K562 (cell line): Measurements from ENCODE around the gene METAP1. TPM values are rescaled to one million over a fixed set of nuclear protein-coding genes. Genes with fewer than 3 reads are reported as not detected.

ENCODE experiments used
- ATAC-seq: fragments of 200-7000 bp; cut with Tn5 transposase; 3 replicates; pipeline ENCODE4 v1.9.1; 2020; ENCODE audit warnings: moderate library complexity
- BruUV-seq: library from RNA; stranded (reverse); fragments of 400-500 nt; replicated peaks from 2 replicates; lab custom pipeline; 2021; lab: Mats Ljungman, UMichigan
- CTCF ChIA-PET: fragments of 300-600 bp; formaldehyde crosslinking; extraction: SDS; loops from one replicate; lab custom pipeline; 2021; ENCODE audit warnings: low intra/inter-chr PET ratio; lab: Yijun Ruan, JAX
- POLR2A ChIA-PET: fragments of 300-600, 350-650 bp; sonication (Branson Sonifier 250); formaldehyde crosslinking; extraction: SDS; loops from one replicate; lab custom pipeline; 2021; ENCODE audit warnings: antibody characterized with exemption, inconsistent platforms; lab: Yijun Ruan, JAX
- DNase-seq, 4 experiments: peaks; one replicate each; pipeline versions ENCODE4 v3.0.0 to v3.0.0-alpha.2; 2011 to 2018; ENCODE audit warnings: low spot score in 3 of 4, mixed read lengths in 3 of 4; ENCODE audit errors: extremely low read depth in 1 of 4
- FAIRE-seq: peaks from 2 replicates; lab custom pipeline; 2011; peaks lifted over from hg19 to GRCh38; lab: Jason Lieb, UNC
- H2AFZ ChIP-seq: 2 replicates; pipeline ENCODE4 v1.6.0; 2011; ENCODE audit warnings: low read depth, low read length, control low read depth, inconsistent platforms
- H3K27ac ChIP-seq: fragments of 200-600 bp; 3 replicates; pipeline ENCODE4 v1.8.0; 2011; ENCODE audit warnings: low read depth, mild to moderate bottlenecking, control low read depth, inconsistent platforms, low read length, moderate library complexity, mixed read lengths; ENCODE audit errors: extremely low read depth
- H3K27me3 ChIP-seq, 2 experiments: fragments of 300-600 bp in 1 of 2; 2 replicates in 1 of 2; 3 replicates in 1 of 2; pipeline versions ENCODE4 v1.6.0 to v1.8.0; 2011; ENCODE audit warnings: inconsistent platforms in 2 of 2, low read length in 2 of 2, mild to moderate bottlenecking in 1 of 2, mixed read lengths in 1 of 2, moderate library complexity in 1 of 2; ENCODE audit not compliant: control insufficient read depth in 2 of 2, insufficient read depth in 2 of 2
- H3K36me3 ChIP-seq: fragments of 300-600 bp; 3 replicates; pipeline ENCODE4 v1.8.0; 2011; ENCODE audit warnings: mild to moderate bottlenecking, low read length, inconsistent platforms; ENCODE audit not compliant: control insufficient read depth, insufficient read depth
- H3K4me1 ChIP-seq, 2 experiments: fragments of 200-600 bp in 1 of 2; replicated peaks in 1 of 2; 2 replicates in 1 of 2; 3 replicates in 1 of 2; pipeline versions ENCODE4 v1.5.1 to v1.8.0; 2011; ENCODE audit warnings: inconsistent platforms in 2 of 2, low read length in 2 of 2, mild to moderate bottlenecking in 1 of 2, mixed read lengths in 1 of 2, moderate library complexity in 1 of 2; ENCODE audit not compliant: control insufficient read depth in 2 of 2, insufficient read depth in 2 of 2
- H3K4me2 ChIP-seq: 2 replicates; pipeline ENCODE4 v1.6.1; 2011; ENCODE audit warnings: low read length, control low read depth, inconsistent platforms, mixed read lengths; ENCODE audit not compliant: insufficient read depth
- H3K4me3 ChIP-seq: fragments of 200-600 bp; sonication (generic), shearing (Covaris generic); 2 replicates; pipeline ENCODE4 v1.5.1; 2016; ENCODE audit warnings: control low read depth, inconsistent platforms
- H3K79me2 ChIP-seq: fragments of 200-600 bp; 3 replicates; pipeline ENCODE4 v1.8.0; 2011; ENCODE audit warnings: low read length, inconsistent platforms; ENCODE audit not compliant: control insufficient read depth, insufficient read depth
- H3K9ac ChIP-seq, 2 experiments: 2 replicates each; pipeline versions ENCODE4 v1.6.0 to v1.6.1; 2011; ENCODE audit warnings: low read depth in 2 of 2, low read length in 2 of 2, control low read depth in 1 of 2, inconsistent platforms in 1 of 2, mild to moderate bottlenecking in 1 of 2, mixed read lengths in 1 of 2; ENCODE audit not compliant: insufficient read depth in 1 of 2
- H3K9me1 ChIP-seq: one replicate; pipeline ENCODE4 v1.6.0; 2011; ENCODE audit warnings: inconsistent platforms, mild to moderate bottlenecking, low read length, moderate library complexity; ENCODE audit not compliant: control insufficient read depth, insufficient read depth
- H3K9me3 ChIP-seq: replicated peaks from 2 replicates; pipeline ENCODE4 v1.5.1; 2011; ENCODE audit warnings: low read depth, low read length, inconsistent platforms; ENCODE audit not compliant: control insufficient read depth, insufficient read depth
- H4K20me1 ChIP-seq: replicated peaks from 2 replicates; pipeline ENCODE4 v1.6.1; 2011; ENCODE audit warnings: low read length, inconsistent platforms, mixed read lengths; ENCODE audit not compliant: control insufficient read depth, insufficient read depth
- CBX3 ChIP-seq, 2 experiments: IDR thresholded peaks; 1 replicate in 1 of 2; 2 replicates in 1 of 2; pipeline ENCODE4 v1.6.1; 2012; ENCODE audit warnings: inconsistent platforms in 2 of 2, low read length in 2 of 2, borderline replicate concordance in 1 of 2, control low read depth in 1 of 2
- CREB3L1 ChIP-seq: fragments of 450-650 bp; IDR thresholded peaks from 2 replicates; pipeline ENCODE4 v1.6.1; 2014; ENCODE audit warnings: low read depth, mild to moderate bottlenecking, moderate library complexity, borderline replicate concordance
- CREM ChIP-seq: IDR thresholded peaks from 2 replicates; pipeline ENCODE4 v1.6.1; 2014; ENCODE audit warnings: antibody characterized with exemption, low read depth
- DIDO1 ChIP-seq: fragments of 450-650 bp; IDR thresholded peaks from 2 replicates; pipeline ENCODE4 v1.6.1; 2016; ENCODE audit warnings: low read depth, missing biosample characterization, missing genetic modification characterization
- HLTF ChIP-seq: fragments of 450-650 bp; IDR thresholded peaks from 2 replicates; pipeline ENCODE4 v1.6.1; 2016
- HMG20B ChIP-seq: fragments of 250-450 bp; sonication (Bioruptor Pico); IDR thresholded peaks from 2 replicates; pipeline ENCODE4 v1.5.0; 2021; ENCODE audit warnings: mild to moderate bottlenecking
- KAT2B ChIP-seq: IDR thresholded peaks from one replicate; pipeline ENCODE4 v1.6.1; 2012; ENCODE audit warnings: low read depth, mild to moderate bottlenecking, control low read depth, inconsistent platforms, low read length, moderate library complexity
- KLF10 ChIP-seq: fragments of 250-450 bp; sonication (Bioruptor Pico); IDR thresholded peaks from 2 replicates; pipeline ENCODE4 v1.6.1; 2021; ENCODE audit warnings: matching md5 sums
- MAZ ChIP-seq, 2 experiments: fragments of 450-650 bp in 1 of 2; sonication (generic) in 1 of 2; formaldehyde crosslinking; IDR thresholded peaks in 1 of 2; conservative IDR thresholded peaks in 1 of 2; 2 replicates each; pipeline versions ENCODE4 v1.4.0 to v1.5.0; 2020; ENCODE audit warnings: mild to moderate bottlenecking in 1 of 2, missing genetic modification reagents in 1 of 2
- MED1 ChIP-seq: sonication (generic); formaldehyde crosslinking; IDR thresholded peaks from 2 replicates; pipeline ENCODE4 v1.8.1; 2023; ENCODE audit warnings: missing genetic modification reagents, borderline replicate concordance
- NELFE ChIP-seq: IDR thresholded peaks from 2 replicates; pipeline ENCODE4 v1.6.1; 2011; ENCODE audit warnings: mild to moderate bottlenecking; ENCODE audit not compliant: insufficient read depth, insufficient read length
- SIN3B ChIP-seq: fragments of 450-650 bp; IDR thresholded peaks from 2 replicates; pipeline ENCODE4 v1.6.1; 2017; ENCODE audit warnings: low read depth, mild to moderate bottlenecking, moderate library complexity
- SNRNP70 ChIP-seq: fragments of 200-400 bp; formaldehyde crosslinking; optimal IDR thresholded peaks from 2 replicates; pipeline ENCODE3; 2017; ENCODE audit warnings: low read depth, low read length
- ZNF436 ChIP-seq: fragments of 250-450, 450-650 bp; sonication (Bioruptor Pico); formaldehyde crosslinking; IDR thresholded peaks from 2 replicates; pipeline ENCODE4 v1.7.0; 2020; ENCODE audit warnings: mild to moderate bottlenecking
- ZNF518B ChIP-seq: fragments of 250-450 bp; sonication (Bioruptor Pico); IDR thresholded peaks from 2 replicates; pipeline ENCODE4 v1.5.0; 2021; ENCODE audit warnings: mild to moderate bottlenecking, moderate library complexity
- ZNF586 ChIP-seq: fragments of 450-650 bp; formaldehyde crosslinking; conservative IDR thresholded peaks from 2 replicates; pipeline ENCODE4 v1.4.0; 2020; ENCODE audit warnings: mild to moderate bottlenecking, moderate library complexity
- WGBS: fragments of 100-300 bp; shearing (Covaris generic); methylation state at CpG from one replicate; pipeline ENCODE4 v1.1.6; 2016; ENCODE audit warnings: low coverage, mixed read lengths; ENCODE audit not compliant: insufficient coverage; ENCODE audit errors: missing lambda C conversion rate; 5-methylcytosine and 5-hydroxymethylcytosine counted together
- in situ Hi-C: fragments of 300-500 bp; cut with MboI; formaldehyde crosslinking; loops from 4 replicates; pipeline ENCODE4 v1.15.0; 2018; ENCODE audit warnings: inconsistent platforms, mixed read lengths
- intact Hi-C: fragments of 100-400 bp; cut with micrococcal nuclease; formaldehyde crosslinking; loops from 2 replicates; pipeline ENCODE4 v1.14.2; 2022
- polyA plus RNA-seq, 8 experiments: library from polyadenylated mRNA; depleted of rRNA in 4 of 8; stranded (reverse) in 5 of 8; unstranded in 3 of 8; fragments of >200 nt; fragmentation: Nextera tagmentation in 2 of 8; fragmentation: Illumina TruSeq in 1 of 8; extraction: Ambion mirVana in 2 of 8; extraction: Trizol in 1 of 8; gene quantifications; 2 replicates each; pipeline versions ENCODE4 v1.2.1 to v1.2.3, GENCODE V29; 2011 to 2014; ENCODE audit warnings: inconsistent platforms in 1 of 8, missing spikeins in 1 of 8
- total RNA-seq, 7 experiments: library from RNA; depleted of rRNA in 6 of 7; stranded (reverse); fragments of >200 nt in 6 of 7; fragmentation: Illumina TruSeq in 2 of 7; extraction: Trizol in 2 of 7; gene quantifications; 2 replicates each; pipeline versions ENCODE4 v1.2.1 to v1.2.3, GENCODE V29; 2011 to 2021; ENCODE audit warnings: low replicate concordance in 1 of 7
- TF ChIP-seq, protein P1 (sequence below): IDR thresholded peaks from 3 replicates; pipeline ENCODE4 v1.6.1; 2011; ENCODE audit warnings: borderline replicate concordance, mild to moderate bottlenecking, moderate library complexity; ENCODE audit not compliant: insufficient read length; ENCODE audit errors: extremely low read depth

Gene METAP1
- total and polyA plus RNA-seq, 9 of the 15 experiments (the other 6 are each of a cell fraction or from before 2014, with no cell fraction given): 31.4 to 77.6 (median 59.5) TPM

GRCh38 chr4:98977557-98977956 lies 18.0 kb upstream of the METAP1 start:
- FAIRE-seq (no peak), DNase-seq (no peak), ATAC-seq (no peak)
- Histone ChIP-seq H2AFZ (no peak overlapping the region), H3K4me3 (no peak overlapping the region), H4K20me1 (no peaks in the 10 kb centered on the region), H3K79me2 (no peaks in the 10 kb centered on the region), H3K4me2 (no peak overlapping the region), H3K27ac (no peak overlapping the region), H3K27me3 (no peaks in the 10 kb centered on the region), H3K36me3 (no peaks in the 10 kb centered on the region), H3K4me1 (no peaks in the 10 kb centered on the region), H3K9me1 (no peaks in the 10 kb centered on the region), H3K9ac (no peak overlapping the region), H3K9me3 (no peaks in the 10 kb centered on the region)
- BruUV-seq: no TSS peak
- WGBS: 52% methylated on average over 7 of the region's 7 CpGs
- intact Hi-C loops: no loop called here
- CTCF ChIA-PET: no interaction called here
- POLR2A ChIA-PET: no interaction called here
- in situ Hi-C loops: no loop called here
- TF ChIP-seq SIN3B (no peak), ZNF518B (no peak), CREM (no peak), ZNF586 (no peak), MED1 (CRISPR knock-in tag) (no peak), KLF10 (no peak), HLTF (no peak), MAZ (CRISPR knock-in tag; conservative IDR thresholded peaks at IDR 0.05 in 1 of 2, IDR thresholded peaks at IDR 0.05 in 1 of 2) (no peak), SNRNP70 (no peak), KAT2B (no peak), CBX3 (IDR thresholded peaks at IDR 0.05; ENCODE audit: borderline replicate concordance in 1 of 2, low read length in 2 of 2) (no peak), NELFE (no peak), HMG20B (CRISPR knock-in tag) (no peak), ZNF436 (CRISPR knock-in tag) (no peak), DIDO1 (tag) (no peak), CREB3L1 (no peak)
- TF ChIP-seq, protein P1, sequence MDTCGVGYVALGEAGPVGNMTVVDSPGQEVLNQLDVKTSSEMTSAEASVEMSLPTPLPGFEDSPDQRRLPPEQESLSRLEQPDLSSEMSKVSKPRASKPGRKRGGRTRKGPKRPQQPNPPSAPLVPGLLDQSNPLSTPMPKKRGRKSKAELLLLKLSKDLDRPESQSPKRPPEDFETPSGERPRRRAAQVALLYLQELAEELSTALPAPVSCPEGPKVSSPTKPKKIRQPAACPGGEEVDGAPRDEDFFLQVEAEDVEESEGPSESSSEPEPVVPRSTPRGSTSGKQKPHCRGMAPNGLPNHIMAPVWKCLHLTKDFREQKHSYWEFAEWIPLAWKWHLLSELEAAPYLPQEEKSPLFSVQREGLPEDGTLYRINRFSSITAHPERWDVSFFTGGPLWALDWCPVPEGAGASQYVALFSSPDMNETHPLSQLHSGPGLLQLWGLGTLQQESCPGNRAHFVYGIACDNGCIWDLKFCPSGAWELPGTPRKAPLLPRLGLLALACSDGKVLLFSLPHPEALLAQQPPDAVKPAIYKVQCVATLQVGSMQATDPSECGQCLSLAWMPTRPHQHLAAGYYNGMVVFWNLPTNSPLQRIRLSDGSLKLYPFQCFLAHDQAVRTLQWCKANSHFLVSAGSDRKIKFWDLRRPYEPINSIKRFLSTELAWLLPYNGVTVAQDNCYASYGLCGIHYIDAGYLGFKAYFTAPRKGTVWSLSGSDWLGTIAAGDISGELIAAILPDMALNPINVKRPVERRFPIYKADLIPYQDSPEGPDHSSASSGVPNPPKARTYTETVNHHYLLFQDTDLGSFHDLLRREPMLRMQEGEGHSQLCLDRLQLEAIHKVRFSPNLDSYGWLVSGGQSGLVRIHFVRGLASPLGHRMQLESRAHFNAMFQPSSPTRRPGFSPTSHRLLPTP: no peak
